Limb (tissue), 2 donors: ENCODE results near the gene EEF2KMT.

Source experiments
- DNase-seq, 2 donors: peaks; one replicate each; pipeline ENCODE4 v3.0.0-alpha.2; 2016; ENCODE audit errors: extremely low spot score in 2 of 2

The EEF2KMT gene

GRCh38 chr16:5044011-5044540 lies 53.5 kb downstream of the EEF2KMT start:
- no peak for DNase-seq

- DNase-seq = no peak
These were observed 54.9 kb downstream of the EEF2KMT start for GRCh38 chr16:5042574-5043171.

GRCh38 chr16:5041600-5042133 lies 55.9 kb downstream of the EEF2KMT start:
- no peak for DNase-seq

- DNase-seq = no peak
These were observed 57.1 kb downstream of the EEF2KMT start for GRCh38 chr16:5040451-5040850.

GRCh38 chr16:5036228-5037156 lies 61.1 kb downstream of the EEF2KMT start:
- DNase-seq = no peak

GRCh38 chr16:5035909-5036227 lies 61.7 kb downstream of the EEF2KMT start:
- no peak for DNase-seq
